ENCODE measurements around the gene ATP13A5.

Gene ATP13A5

DNA sequence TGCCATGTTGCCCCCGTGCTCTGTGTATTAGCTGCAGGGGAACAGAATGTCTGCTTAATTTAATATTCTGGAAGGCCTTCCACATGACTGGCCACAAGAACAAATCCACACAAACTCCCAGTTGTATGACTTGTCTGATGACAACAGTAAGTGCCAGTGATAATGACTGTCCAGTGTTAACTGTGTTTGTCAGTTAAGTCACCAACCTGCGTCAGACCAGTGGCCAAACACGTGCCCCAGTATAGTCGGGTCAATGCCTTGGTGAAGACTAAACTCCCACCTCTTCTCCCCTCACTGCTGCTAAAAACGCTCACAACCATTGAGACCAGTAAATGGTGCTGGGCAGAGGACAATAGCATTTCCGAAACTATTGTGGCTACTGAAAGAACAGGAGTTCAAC lies 9.8 kb upstream of the ATP13A5 start:
- FAIRE-seq, result no peak
- no peak for DNase-seq (ENCODE audit: insufficient read length)

DNA sequence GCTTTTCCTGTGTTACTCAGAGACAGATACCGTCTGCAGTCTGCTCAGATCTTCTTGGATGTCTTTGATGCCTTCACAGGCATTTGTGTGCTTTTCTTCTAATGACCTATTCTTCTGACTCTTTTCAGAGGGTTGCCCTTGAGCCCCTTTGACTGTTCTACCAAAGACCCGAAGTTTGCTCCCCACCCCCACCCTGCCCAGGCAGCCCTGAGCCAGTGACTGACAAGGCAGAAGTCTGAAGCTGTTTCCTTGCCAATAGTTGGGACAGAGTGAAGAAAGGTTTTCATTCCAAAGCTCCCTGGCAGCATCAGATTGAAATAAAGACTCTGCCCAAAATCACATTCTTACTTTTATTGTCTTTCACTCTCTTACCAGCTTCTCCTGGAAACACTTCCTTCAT lies 9.0 kb upstream of the ATP13A5 start:
- TF ChIP-seq POLR2AphosphoS5 (IDR thresholded peaks at IDR 0.05; ENCODE audit: low read depth, low read length) (no peak), POLR2A (IDR thresholded peaks at IDR 0.05; ENCODE audit: low read depth, low read length) (no peak), TAF1 (IDR thresholded peaks at IDR 0.05; ENCODE audit: borderline replicate concordance, low read depth, low read length) (no peak)
- DNase-seq (ENCODE audit: insufficient read length), result no peak
- FAIRE-seq, result no peak

More for the DNA sequence above, 9.8 kb upstream of the ATP13A5 start:
- TF ChIP-seq POLR2AphosphoS5 (IDR thresholded peaks at IDR 0.05; ENCODE audit: low read depth, low read length) (no peak), TAF1 (IDR thresholded peaks at IDR 0.05; ENCODE audit: borderline replicate concordance, low read depth, low read length) (no peak), POLR2A (IDR thresholded peaks at IDR 0.05; ENCODE audit: low read depth, low read length) (no peak)

DNA sequence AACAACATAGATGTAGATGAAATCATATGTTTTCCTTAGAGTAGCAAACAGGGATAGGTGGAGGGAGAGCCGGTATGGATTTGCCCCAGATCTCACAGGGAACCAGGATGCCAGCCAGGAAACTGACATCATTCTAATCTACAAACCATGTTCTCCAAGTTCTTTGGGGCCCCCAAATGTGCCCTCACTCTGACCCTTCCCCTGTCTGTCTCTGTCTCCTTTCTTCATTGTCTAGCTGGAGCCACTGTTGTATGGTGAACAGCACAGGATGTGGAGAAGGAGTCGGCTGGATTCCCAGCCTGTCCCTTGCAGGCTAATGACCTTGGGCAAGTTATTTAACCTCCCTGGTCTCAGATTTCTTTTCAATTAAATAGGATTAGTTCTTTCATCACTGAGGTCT lies 962 bp downstream of the ATP13A5 start:
- TF ChIP-seq TAF1 (IDR thresholded peaks at IDR 0.05; ENCODE audit: borderline replicate concordance, low read depth, low read length) (no peak), POLR2AphosphoS5 (IDR thresholded peaks at IDR 0.05; ENCODE audit: low read depth, low read length) (no peak), POLR2A (IDR thresholded peaks at IDR 0.05; ENCODE audit: low read depth, low read length) (no peak)
- FAIRE-seq (no peak), DNase-seq (ENCODE audit: insufficient read length) (no peak)

DNA sequence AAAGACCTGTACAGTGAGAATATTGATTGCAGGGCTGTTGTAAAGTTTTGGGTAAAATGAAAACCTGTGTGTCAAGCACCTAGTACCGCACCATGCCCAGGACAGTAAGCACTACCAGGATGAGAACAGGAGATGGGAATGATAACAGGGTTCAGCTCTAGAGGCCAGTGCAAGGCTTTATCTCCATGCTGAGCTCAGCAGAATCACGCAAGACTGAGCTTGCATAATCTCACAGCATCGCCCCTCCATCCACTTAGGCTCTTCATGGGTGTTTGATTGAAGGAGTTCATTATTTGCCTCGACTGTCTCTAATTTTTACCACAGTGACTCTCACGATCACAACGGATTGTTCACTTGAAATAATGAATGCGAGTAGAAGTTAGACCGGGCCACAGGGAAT lies 2.9 kb downstream of the ATP13A5 start:
- DNase-seq (ENCODE audit: insufficient read length) (no peak), FAIRE-seq (no peak)
- no peak for TF ChIP-seq POLR2AphosphoS5 (IDR thresholded peaks at IDR 0.05; ENCODE audit: low read depth, low read length)
- no peak for TF ChIP-seq TAF1 (IDR thresholded peaks at IDR 0.05; ENCODE audit: borderline replicate concordance, low read depth, low read length)
- TF ChIP-seq POLR2A (IDR thresholded peaks at IDR 0.05; ENCODE audit: low read depth, low read length), result no peak

DNA sequence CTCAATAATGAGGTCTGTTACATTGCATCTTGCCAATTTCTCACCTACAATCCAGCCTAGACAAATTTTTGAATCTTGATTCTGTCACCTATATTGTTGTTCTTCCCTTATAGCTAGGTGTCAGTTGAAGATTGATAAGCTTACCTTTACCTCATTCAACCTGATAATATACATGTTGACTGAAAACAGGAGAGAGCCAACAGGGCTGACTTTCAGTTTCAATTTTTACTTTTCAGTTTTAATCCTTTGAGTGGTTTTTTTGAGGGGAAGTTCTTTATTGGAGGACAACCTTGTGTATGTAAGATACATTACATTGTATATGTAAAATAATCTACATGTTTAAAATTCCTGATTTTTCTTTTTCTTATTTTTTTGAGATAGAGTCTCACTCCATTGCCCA lies 5.8 kb downstream of the ATP13A5 start:
- TF ChIP-seq POLR2A (IDR thresholded peaks at IDR 0.05; ENCODE audit: low read depth, low read length) (no peak), POLR2AphosphoS5 (IDR thresholded peaks at IDR 0.05; ENCODE audit: low read depth, low read length) (no peak), TAF1 (IDR thresholded peaks at IDR 0.05; ENCODE audit: borderline replicate concordance, low read depth, low read length) (no peak)
- FAIRE-seq, result no peak
- DNase-seq (ENCODE audit: insufficient read length), result no peak

DNA sequence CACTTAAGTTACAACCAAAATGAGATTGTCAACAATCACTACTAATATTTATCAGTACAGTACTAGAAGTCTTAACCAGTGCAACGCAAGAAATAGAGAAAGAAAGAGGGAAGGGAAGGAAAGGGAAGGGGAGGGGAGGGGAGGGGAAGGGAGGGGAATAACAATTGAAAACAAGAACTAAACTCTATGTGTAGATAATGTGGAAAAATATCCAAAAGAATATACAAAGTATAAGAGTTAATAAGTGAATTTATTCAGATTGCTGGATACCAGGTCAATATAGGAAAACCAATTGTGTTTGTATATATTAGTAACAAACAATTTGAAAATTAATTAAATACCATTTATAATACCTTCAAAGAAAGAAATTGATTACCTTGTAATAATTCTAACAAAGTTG lies 10.7 kb downstream of the ATP13A5 start:
- TF ChIP-seq TAF1 (IDR thresholded peaks at IDR 0.05; ENCODE audit: borderline replicate concordance, low read depth, low read length) (no peak), POLR2A (IDR thresholded peaks at IDR 0.05; ENCODE audit: low read depth, low read length) (no peak), POLR2AphosphoS5 (IDR thresholded peaks at IDR 0.05; ENCODE audit: low read depth, low read length) (no peak)
- FAIRE-seq (no peak), DNase-seq (ENCODE audit: insufficient read length) (no peak)

DNA sequence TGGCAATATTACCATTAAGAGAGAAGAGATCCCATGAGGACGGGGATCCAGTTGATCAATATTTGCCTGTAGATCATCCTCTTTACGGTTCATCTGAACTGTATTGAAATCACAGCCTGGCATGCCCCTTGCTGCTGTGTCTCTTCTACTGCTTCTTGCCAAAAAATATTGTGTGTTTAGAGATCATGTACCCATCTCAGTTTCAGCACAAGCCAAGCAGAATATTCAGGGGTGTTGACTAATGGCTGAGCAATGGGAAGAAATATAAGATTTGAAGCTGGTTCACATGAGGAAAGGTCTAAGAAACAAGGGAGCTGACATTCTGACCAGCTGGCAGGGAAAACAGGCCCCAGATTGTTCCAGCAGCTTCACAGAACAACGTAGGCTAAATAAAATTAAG lies 21.3 kb downstream of the ATP13A5 start:
- FAIRE-seq (no peak), DNase-seq (ENCODE audit: insufficient read length) (no peak)
- TF ChIP-seq POLR2AphosphoS5 (IDR thresholded peaks at IDR 0.05; ENCODE audit: low read depth, low read length), result no peak
- no peak for TF ChIP-seq POLR2A (IDR thresholded peaks at IDR 0.05; ENCODE audit: low read depth, low read length)

DNA sequence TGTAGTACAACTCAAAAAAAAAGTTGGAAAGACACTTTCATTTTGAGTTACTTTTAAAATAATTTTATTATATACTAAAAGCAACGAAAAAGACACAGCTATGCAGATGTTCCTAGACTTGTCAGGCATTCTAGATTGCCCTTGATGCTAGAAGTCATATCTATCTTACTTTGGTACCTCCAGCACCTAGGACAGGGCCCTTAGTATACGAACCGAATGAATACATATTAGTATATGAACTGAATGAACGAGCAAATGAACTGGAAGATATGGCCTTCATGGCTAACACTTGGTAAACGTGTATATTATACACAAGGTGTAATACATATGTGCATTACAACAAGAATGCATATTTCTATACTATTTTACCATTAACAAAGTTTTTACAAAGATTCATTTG lies 24.1 kb downstream of the ATP13A5 start:
- FAIRE-seq, result no peak
- TF ChIP-seq TAF1 (IDR thresholded peaks at IDR 0.05; ENCODE audit: borderline replicate concordance, low read depth, low read length) (no peak), POLR2A (IDR thresholded peaks at IDR 0.05; ENCODE audit: low read depth, low read length) (no peak), POLR2AphosphoS5 (IDR thresholded peaks at IDR 0.05; ENCODE audit: low read depth, low read length) (no peak)
- DNase-seq (ENCODE audit: insufficient read length), result no peak

DNA sequence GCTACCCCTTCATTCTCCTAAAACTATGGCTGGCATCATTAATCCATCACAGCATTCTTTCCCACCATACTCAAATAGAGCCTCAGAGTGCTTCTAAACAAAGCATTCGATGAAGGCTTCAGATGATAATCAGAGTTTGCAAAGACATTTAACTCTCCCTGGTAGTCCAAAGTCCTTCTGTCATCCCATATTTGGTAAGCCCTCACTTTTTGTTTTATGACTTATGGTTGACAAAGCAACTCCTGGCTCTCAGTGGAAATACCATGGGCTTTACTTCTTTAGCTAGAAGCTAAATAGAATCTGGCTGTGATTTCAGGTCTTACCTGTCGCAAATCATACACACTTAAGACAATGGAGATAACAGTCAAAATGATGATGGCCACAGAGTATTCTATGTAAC lies 27.8 kb downstream of the ATP13A5 start:
- DNase-seq (ENCODE audit: insufficient read length), result no peak
- no peak for FAIRE-seq
- TF ChIP-seq POLR2AphosphoS5 (IDR thresholded peaks at IDR 0.05; ENCODE audit: low read depth, low read length) (no peak), POLR2A (IDR thresholded peaks at IDR 0.05; ENCODE audit: low read depth, low read length) (no peak), TAF1 (IDR thresholded peaks at IDR 0.05; ENCODE audit: borderline replicate concordance, low read depth, low read length) (no peak)

DNA sequence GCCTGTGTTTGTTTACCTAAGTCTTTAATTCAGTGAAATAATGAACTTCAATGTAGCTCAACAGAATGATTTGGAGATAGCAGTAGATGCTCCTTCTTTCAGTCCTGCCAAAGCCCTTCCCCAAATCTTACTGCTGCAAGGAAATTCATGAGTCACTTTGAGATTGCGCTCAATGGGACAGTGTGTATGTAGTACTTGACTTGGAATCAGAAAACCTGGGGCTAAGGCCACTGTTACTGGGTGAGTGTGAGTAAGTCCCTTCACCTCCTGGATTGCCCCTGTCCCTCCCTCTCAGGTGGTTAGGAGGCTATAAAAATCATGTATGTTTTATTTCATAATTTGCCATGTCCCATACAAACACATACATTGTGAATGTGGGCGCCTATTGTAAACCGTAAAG lies 29.9 kb downstream of the ATP13A5 start:
- DNase-seq (ENCODE audit: insufficient read length), result no peak
- no peak for FAIRE-seq

DNA sequence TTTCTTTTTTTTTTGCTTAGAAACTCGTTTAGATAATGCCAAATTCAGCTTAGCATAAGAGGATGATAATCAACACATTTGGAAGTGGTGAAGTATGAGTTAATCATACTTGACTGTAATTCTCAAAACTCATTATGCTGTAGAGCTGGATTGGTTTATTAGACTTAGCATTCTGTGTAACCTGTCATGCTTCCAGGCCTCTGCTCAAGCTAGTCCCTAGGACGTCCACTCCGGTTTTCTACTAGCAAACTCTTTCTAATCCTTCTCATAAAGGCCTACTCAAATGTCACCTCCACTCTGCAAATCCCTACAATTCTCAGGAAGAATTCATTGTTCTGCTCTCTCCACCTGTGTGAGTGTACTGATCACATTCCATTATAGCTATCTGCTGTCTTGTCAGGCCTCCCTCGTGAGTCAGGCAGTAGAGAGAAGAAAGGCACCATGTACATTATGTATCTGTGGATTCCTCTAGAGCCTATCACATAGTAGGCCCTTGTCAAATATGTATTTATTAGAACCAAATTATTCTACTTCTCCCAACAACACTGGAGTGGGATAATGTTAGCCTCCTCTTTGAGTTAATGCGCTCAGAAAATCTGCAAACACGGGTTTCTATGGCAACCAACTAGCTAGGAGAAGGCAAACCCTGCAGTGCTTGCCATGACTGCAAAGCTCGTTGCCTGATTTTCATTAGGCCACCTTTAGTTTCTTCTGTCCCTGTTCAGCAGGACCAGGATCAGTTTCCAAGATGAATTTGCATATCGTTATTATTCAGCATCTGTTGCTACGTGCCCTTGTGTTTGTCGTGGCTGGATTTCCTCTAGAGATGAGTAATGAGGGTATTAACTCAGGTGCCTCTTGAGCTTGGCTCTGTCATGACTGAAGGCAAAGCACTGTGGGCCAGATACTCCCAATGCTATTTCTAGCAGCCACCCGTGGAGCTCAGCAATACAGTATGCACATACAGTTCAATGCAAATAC lies 30.7 kb downstream of the ATP13A5 start:
- TF ChIP-seq POLR2A (IDR thresholded peaks at IDR 0.05; ENCODE audit: low read depth, low read length) (no peak), TAF1 (IDR thresholded peaks at IDR 0.05; ENCODE audit: borderline replicate concordance, low read depth, low read length) (no peak), POLR2AphosphoS5 (IDR thresholded peaks at IDR 0.05; ENCODE audit: low read depth, low read length) (no peak)
- DNase-seq (ENCODE audit: insufficient read length) (no peak), FAIRE-seq (no peak)

More for the DNA sequence above, 29.9 kb downstream of the ATP13A5 start:
- no peak for TF ChIP-seq POLR2AphosphoS5 (IDR thresholded peaks at IDR 0.05; ENCODE audit: low read depth, low read length)
- no peak for TF ChIP-seq POLR2A (IDR thresholded peaks at IDR 0.05; ENCODE audit: low read depth, low read length)
- no peak for TF ChIP-seq TAF1 (IDR thresholded peaks at IDR 0.05; ENCODE audit: borderline replicate concordance, low read depth, low read length)

DNA sequence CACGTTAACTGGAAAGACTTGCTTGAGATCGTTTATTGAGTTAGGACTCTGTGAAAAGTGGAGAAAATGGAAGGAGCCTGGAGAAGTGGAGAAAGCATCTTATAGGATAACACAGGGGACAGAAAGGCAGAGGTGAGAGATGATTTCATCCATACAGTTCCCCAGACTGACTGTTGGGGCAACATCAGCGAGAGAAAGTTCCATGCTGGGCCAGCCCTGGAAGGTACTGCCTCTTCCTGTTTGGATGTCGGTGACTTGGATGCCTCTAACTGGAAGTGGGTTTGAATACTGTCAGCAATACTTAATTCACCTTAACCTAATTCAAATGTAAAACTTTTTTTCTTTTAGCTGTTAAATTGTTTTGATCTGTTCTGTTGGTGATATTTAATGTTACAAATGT lies 32.3 kb downstream of the ATP13A5 start:
- no peak for DNase-seq (ENCODE audit: insufficient read length)
- TF ChIP-seq TAF1 (IDR thresholded peaks at IDR 0.05; ENCODE audit: borderline replicate concordance, low read depth, low read length) (no peak), POLR2A (IDR thresholded peaks at IDR 0.05; ENCODE audit: low read depth, low read length) (no peak), POLR2AphosphoS5 (IDR thresholded peaks at IDR 0.05; ENCODE audit: low read depth, low read length) (no peak)
- no peak for FAIRE-seq

Measured in GM12892 (cell line).